Measurements from ENCODE around the gene CREB5. TPM values are rescaled to one million over a fixed set of nuclear protein-coding genes. Genes with fewer than 3 reads are reported as not detected.

Gene CREB5
- total RNA-seq, 1 donor from 2014 or later: 25.7 TPM

GRCh38 chr7:28725911-28726310, 313.6 kb downstream of the CREB5 start:
- no peak for TF ChIP-seq CTCF (conservative IDR thresholded peaks at IDR 0.05; ENCODE audit: low read depth, low read length)
- no peak for DNase-seq (ENCODE audit: low read depth)
- no peak overlapping the region for H3K4me3 ChIP-seq (ENCODE audit: low read depth, low read length)

GRCh38 chr7:28726555-28726954, 314.2 kb downstream of the CREB5 start:
- no peak overlapping the region for H3K4me3 ChIP-seq (ENCODE audit: low read depth, low read length)
- DNase-seq (ENCODE audit: low read depth): no peak
- no peak for TF ChIP-seq CTCF (conservative IDR thresholded peaks at IDR 0.05; ENCODE audit: low read depth, low read length)

GRCh38 chr7:28729281-28729680, 317.0 kb downstream of the CREB5 start:
- H3K4me3 ChIP-seq (ENCODE audit: low read depth, low read length): no peak overlapping the region
- no peak for DNase-seq (ENCODE audit: low read depth)
- no peak for TF ChIP-seq CTCF (conservative IDR thresholded peaks at IDR 0.05; ENCODE audit: low read depth, low read length)

- no peak for TF ChIP-seq CTCF (conservative IDR thresholded peaks at IDR 0.05; ENCODE audit: low read depth, low read length)
- DNase-seq (ENCODE audit: low read depth): no peak
- no peak overlapping the region for H3K4me3 ChIP-seq (ENCODE audit: low read depth, low read length)
Observed at GRCh38 chr7:28729727-28730126, 317.4 kb downstream of the CREB5 start.

- no peak overlapping the region for H3K4me3 ChIP-seq (ENCODE audit: low read depth, low read length)
- TF ChIP-seq CTCF (conservative IDR thresholded peaks at IDR 0.05; ENCODE audit: low read depth, low read length): no peak
- DNase-seq (ENCODE audit: low read depth): no peak
Observed at GRCh38 chr7:28731092-28731658, 318.9 kb downstream of the CREB5 start.

- no peak overlapping the region for H3K4me3 ChIP-seq (ENCODE audit: low read depth, low read length)
- TF ChIP-seq CTCF (conservative IDR thresholded peaks at IDR 0.05; ENCODE audit: low read depth, low read length): no peak
- no peak for DNase-seq (ENCODE audit: low read depth)
Observed at GRCh38 chr7:28732071-28732869, 320.0 kb downstream of the CREB5 start.

GRCh38 chr7:28733035-28733434, 320.7 kb downstream of the CREB5 start:
- no peak for TF ChIP-seq CTCF (conservative IDR thresholded peaks at IDR 0.05; ENCODE audit: low read depth, low read length)
- DNase-seq (ENCODE audit: low read depth): no peak
- H3K4me3 ChIP-seq (ENCODE audit: low read depth, low read length): no peak overlapping the region
